Medulla oblongata (tissue), 1 donor: ENCODE data around the gene ARL10.

ENCODE experiments used
- DNase-seq: peaks from one replicate; pipeline ENCODE4 v3.0.0-alpha.2; 2015; ENCODE audit errors: extremely low spot score

ARL10 gene

DNA sequence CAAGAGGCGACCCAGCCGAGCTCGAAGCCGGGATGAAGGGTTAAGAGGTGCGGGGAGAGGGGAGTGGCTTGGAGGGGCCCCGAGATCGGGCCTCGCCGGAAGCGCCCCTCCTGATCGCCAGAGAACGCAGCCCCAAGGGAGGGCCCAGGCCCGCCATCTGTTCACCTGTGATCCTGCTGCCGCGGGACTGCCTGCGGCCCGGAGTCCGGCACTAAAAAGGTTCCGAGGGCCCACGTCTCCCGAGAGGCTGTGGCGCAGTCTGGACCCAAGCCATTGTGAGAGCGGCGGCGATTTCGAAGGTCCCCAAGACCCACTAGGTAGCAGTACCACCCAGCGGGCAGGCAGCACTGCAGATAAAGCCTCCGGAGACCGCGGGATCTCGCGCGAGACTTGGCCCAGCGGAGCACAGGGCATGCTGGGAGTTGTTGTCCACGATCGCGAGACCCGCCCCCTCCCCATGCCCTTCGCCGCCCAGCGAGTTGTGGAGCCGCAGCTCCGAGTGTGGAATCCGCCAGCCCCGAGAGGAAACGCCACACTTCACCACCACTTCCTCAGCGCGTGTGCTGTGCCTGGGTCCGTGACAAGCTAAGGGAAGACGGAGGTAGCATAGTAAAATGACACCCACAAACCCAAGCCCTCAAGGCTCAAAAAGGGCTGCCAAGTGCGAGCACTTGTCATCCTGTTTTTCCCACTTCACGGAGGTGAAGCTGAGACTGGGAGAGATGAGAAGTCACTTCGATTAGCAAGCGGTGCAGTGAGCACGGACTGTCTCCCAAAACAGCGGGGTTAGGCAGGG, 3.7 kb upstream of the ARL10 start, which contains the start of gene KIAA1191:
Gene KIAA1191 (minus strand): TSS at position 328 of the 796 bp plus-strand sequence. CDS start 2,256 bp downstream, outside the sequence.
- peak; percentile 94 for DNase-seq

DNA sequence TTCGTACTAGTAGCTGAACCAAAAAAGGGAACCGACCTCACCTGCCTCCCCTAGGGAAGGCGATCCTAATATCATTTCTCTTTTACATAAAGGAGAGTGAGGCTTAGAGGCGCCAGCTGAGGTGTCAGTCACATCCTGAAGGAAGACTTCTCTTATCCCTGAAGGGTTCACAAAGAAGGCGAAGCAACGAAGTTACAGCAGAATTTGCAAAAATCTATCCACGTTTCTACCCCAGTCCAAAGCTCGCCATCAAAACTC, 3.1 kb upstream of the ARL10 start:
- no peak for DNase-seq

DNA sequence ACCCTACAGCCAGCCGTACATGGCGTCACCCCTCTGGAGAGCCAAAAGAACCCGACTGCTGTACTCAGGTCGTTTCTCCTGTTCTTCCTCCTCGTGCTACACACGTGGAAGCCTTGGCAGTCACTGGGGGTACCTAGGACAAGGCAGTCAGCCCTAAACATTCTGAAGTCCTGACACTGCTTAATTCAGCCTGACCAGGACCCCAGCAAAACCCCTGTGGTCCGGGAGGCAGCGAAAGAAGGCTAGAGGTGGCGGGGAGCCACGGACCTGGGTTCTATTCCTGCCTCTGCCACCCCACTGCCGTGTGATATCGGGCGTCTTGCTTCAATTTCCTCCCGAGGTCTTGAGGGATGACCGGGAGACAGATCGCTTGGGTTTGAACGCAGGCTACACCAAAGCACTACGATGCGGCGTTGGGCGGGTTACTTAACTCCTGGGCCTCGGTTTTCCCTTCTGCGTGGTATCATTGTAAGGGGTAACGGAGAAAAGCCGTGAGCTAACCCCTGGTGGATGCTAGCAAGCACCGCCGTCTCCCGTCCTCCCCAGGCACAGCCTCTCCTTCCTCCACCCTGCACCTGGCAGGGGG, 429 bp upstream of the ARL10 start:
- DNase-seq, result no peak

DNA sequence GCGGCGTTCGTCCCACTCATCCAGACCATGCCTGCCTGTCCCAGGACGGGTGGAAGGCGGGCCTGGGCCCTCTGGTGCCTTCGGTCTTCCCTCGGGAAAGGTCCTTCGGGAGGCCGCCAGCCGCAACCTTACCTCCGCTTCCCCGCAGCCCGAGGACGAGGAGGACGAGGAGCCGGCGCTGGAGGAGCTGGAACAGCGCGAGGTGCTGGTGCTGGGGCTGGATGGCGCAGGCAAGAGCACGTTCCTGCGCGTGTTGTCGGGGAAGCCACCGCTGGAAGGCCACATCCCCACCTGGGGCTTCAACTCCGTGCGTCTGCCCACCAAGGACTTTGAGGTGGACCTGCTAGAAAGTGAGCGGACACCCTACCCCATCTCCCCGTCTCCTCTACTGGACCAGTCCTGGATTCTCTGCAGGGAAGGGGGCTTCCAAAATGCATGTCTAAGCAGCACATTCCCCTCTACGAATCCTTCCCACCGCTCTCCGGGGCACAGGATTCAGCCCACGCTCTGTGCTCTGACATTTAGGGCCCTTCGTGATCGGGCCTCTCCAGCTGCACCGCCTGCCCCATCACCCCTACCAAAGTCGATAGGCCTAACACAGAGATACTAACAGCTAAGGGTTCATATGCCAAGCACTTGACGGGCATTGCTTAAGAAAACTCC, 1.1 kb downstream of the ARL10 start:
- DNase-seq, result no peak

DNA sequence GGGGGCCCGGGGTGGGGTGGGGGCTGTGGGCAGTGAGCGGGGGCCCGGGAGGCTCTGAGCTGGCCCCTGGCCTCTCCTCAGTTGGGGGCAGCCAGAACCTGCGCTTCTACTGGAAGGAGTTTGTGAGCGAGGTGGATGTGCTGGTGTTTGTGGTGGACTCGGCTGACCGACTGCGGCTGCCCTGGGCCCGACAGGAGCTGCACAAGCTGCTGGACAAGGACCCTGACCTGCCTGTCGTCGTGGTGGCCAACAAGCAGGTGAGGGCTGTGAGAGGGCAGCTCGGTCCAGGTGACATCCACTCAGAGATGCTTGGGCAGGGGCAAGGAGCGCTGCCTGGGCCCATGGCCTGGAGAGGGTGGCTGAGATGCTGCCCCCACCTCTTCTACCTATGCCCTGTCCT, 3.4 kb downstream of the ARL10 start:
- DNase-seq, result no peak

DNA sequence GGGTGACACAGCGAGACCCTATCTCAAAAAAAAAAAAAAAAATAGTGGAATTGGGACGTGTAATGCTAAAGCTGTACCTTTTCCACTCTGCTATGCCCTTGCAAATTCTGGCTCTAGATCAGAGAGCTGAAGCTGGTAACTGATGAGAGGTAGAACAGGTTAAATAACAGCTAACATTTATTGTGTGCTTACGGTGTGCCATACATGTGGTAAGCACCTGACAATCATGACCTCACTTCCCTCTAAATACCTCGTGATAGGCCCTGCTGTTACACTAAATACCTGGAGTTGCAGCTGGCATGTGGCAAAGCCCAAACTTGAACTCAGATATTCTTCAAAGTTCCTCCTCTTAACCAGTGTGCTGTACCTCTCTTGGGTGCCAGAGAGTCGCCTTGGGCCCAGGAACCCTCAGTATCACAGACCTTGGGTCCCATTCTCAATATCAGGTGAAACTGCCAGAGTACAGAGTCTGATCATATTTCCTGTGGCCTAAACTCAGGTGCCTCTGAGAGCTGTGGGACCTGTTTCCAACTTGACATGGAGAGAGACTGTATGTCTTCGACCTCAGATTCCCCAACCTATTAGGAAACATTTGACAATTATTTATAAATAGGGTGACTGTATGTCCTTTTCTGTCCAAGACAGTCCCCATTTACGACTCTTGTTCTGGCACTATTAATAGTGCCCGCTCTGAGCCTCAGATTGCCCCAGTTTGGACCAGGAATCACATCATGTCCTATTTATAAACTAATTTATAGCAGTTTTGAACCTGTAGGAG, 4.8 kb downstream of the ARL10 start:
- no peak for DNase-seq

DNA sequence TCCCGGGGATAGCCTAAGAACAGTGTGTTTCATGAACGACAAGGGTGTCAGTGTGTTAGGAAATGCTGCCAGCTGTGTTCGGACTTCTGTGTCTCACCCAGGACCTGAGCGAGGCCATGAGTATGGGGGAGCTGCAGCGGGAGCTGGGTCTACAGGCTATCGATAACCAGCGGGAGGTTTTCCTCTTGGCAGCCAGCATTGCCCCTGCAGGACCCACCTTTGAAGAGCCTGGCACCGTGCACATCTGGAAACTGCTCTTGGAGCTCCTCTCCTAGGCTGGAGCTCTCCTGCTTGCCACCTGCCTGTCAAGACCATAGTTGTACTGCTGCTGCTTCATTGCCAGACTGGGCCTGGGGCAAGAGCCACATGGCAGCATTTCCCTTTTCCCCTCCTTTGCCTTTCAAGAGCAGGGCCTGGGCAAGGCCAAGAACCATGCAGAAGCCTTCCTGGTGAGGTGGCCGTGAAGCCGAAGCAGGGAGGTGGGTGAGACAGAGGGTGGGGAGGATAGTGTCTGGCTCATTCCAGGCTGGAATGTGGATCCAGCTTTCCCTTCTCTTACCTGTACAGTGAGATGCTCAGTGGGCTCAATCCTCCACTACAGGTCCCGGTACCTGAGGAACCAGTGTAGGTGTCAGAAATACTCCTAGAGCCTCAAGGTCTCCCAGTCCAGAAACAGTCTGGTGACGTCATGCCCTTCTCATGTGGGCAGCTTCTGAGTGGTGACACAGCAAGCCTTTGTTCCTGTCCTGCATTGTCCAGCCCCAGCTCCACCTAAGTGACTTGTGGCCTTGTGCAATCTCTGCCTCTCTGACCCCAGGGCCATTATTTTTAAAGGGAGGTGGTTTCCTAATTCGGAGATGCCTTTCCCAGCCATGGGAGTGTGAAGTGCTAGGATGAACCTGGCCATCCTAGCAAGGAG, 6.6 kb downstream of the ARL10 start:
- peak; percentile 50 for DNase-seq

DNA sequence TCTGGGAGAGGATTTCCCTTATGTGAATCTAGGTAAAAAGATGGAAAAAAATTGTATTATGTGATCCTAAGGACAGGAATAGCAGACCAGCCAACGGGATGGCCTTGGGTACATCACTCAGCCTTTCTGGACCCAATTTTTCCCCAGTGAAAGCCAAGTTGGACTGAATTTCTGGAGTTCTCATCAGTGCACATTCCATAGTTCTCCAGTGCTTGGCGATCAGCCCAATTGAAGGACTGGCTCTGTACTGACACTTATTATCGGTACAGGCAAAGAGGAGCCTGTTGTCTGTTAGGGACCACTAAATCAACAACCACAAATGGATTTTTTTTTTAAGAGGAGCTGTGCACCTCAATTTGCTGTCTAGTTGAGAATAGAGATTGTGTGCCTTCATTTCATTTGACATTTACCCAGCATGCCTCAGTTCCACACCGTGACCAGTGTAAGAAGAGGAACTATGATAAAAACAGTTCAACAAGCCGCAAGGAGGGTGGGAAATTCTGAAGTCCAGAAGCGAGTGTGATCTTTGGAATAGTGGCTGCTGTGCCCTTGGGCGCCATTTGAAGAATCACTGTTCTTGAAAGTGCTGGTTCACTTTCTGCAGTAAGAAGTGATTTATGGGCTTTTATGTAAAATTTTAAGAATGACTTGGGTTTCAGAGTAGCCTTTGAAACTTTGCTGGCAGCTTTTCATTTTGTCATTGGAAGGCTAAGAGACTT, 8.0 kb downstream of the ARL10 start:
- peak; percentile 27 for DNase-seq

DNA sequence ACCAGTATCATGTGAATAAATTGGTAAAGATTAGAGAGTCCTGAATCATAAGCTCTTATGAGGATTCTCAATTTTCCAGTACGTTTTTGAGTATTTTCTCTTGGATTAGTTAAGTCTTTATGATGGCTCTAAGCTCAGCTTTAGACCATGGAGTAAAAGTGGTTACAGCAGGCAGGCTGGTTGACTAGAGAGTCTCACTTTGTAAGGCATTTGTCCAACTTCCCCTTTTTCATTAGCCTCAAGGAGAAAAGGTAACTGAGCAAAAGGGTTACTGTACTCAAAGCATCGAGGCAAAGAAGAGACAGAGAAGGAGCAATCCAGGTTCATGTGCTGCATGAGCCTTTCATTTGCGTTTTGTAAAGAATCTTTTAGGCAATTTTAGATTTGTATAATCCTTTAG, 14.6 kb downstream of the ARL10 start:
- DNase-seq, result no peak

DNA sequence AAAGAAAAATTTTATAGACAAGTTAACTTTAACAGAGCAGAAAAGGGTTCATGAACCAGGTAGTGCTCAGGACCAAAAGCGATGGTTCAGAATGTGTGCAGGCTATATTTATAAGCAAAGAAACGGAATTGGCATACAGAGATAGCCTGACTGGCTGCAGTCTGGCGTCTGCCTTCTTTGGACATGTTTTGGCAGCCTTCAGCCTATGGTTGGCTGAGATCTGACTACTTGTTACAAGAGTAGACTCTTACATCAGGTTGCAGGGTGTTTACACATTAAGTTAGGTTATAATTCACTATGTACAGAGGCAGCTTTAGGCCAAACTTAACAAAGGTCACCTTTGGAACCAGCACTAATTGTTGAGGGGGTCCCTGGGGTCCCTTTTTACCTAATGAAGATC, 16.1 kb downstream of the ARL10 start:
- no peak for DNase-seq

DNA sequence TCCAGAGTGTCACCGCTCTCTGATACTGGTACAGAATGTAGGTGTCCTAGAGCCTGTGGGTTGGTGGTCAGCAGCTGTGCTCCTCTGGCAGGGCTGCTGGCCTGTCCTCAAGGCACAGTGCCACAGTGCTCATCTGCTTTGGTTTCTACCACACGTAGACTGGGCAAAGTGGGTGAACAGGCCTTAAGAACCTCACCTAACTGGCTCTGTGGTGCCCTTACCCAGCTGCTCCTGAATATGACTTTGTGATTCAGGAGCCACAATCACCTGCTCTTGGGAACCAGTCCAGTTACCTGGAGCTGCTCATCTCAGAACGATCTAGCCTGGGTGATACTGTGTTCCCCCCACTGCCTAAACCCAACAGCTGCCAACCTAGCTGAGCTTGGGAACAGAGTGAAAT, 16.7 kb downstream of the ARL10 start:
- no peak for DNase-seq

DNA sequence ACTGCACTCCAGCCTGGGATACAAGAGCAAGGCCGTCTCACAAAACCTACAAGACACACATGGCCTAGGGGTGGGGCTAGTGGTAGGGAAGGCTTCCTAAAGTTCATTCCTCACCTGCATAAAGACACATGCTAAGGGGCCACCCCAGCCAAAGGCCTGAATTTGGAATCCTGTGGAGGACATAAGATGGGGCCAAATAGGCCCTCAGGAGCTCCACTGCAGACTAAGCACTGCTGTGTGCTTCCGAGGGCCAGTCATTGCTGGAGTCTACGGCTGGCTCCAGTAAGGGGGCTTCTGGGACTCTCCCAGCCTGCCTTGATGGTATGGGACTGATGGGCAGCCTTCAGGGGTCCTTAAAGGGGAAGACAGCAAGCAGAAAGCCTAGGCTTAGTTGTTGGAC, 17.4 kb downstream of the ARL10 start:
- DNase-seq, result no peak

DNA sequence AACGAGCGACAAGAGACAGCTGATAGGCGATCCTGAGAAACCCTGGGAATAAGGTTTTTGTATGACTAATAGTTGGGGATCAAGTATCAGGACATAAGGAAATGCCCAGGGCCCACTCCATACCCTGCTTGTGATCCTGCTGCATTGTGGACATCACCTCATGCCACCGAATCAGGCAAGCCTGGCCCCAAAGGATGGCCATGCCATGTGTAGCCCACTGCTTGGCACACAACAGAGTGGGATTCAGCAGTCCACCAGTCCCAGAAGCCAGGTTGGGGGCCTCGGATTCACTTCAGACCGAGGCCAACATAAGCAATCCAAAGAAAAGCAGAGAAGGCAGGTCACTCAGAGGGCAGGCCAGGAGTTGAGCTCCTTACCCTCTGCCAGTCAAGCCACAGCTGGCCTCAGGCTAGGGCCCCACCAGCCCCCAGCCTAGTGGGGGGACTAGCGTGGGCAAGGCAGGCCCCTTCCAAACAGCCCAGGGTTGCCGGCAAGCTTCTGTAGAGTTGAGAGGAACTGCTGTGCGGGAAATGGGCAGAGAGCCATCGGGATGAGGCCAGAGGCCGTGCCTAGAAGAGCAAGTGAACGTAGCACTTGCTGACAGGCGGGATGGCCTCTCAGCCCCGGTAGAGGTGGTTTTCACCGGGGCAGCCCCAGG, 18.1 kb downstream of the ARL10 start:
- no peak for DNase-seq

DNA sequence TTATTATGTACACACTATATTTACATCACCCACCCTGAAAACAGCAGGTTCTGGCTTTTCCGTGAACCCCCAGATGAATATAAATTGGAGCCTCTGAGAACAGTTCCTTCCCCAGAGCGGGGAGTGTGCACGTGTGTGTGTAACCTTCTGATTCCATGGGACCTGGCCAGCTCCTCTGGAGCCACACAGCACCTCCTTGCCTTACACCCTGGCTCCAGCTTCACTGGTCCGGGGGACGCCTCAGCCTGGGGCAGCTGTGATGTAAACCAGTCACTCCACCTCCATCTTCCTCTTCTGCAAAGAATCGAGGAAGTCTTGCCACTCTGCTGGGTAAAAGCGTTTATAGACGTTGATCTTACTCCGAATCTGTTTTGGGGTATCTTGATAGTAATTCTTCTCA, 18.7 kb downstream of the ARL10 start:
- no peak for DNase-seq

DNA sequence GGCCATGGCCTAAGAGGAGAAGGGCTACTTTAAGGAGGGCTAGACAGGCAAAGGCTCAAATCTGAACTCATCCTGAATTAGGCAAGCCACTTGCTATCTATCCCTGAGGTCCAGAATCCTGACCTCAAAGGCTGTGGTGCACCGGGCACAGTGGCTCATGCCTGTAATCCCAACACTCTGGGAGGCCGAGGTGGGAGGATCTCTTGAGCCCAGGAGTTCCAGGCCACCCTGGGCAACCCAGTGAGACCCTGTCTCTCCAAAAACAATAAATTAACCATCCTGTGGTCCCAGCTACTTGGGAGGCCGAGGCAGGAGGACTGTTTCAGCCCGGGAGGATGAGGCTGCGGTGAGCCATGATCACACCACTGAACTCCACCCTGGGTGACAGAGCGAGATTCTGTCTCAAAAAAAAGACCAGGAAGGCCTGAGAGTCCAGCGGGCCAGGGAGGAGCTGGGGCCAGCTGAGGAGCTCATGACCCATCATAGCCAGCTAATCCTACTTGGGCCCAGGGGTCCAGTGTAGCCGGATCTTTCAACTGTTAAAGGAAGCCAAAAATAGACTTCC, 19.2 kb downstream of the ARL10 start:
- no peak for DNase-seq

DNA sequence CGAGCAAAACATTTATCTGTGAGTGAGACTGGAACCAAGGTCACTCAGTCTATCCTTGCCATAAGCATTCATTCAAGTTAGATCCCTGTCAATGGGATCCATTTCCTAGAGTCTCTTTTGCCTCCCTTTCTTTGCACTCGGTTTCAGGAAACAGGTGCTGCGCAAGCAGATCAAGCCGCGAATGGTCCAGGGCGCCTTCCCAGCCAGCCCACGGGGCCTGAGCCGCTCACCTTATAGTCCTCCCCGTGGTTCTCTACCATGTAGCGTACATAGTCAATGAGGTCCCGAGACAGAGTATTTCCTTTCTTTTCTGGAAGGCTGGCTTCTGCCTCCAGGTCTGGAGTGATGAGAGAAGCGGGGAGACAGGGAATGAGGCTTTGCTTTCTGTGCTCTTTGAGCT, 19.7 kb downstream of the ARL10 start:
- no peak for DNase-seq

DNA sequence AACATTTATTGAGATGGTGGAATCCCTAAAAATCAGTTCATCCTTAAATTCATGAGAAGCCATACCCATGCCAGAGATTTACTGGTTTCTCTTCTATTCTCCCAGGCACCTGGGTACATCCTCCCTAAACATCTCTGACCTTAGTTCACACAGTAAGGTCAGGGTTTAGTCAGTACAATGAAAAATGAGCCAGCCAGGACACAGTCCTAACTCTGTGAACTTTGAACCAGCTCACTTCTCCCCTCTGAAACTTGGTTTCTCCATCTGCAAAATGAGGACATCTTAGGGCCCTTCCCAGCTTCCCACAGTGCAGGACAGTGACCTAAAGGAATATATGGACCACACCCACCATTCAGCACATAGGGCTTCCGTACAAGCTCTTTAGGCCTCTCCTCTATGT, 21.2 kb downstream of the ARL10 start:
- no peak for DNase-seq

DNA sequence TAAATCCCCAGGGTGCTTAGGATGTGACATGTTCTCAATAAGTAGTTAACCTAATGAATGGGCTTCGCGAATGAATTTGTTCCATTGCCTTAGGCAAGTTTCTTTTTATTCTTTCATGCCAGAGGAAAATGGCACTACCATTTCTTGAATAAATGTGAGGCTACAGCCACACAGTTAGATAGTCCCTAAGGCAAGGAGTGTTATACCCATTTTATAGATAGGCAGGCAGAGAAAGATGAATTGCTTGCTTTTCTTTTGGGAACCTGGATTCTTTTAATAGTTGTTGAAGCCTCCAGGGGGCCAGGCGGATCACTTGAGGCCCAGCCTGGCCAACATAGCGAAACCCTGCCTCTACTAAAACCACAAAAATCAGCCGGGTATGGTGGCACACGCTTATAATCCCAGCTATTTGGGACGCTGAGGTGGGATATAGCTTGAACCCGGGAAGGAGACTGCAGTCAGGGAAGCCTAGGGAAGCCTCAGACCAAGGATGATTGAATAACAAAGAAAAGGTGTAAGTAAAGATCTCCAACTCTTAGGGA, 22.2 kb downstream of the ARL10 start:
- no peak for DNase-seq

DNA sequence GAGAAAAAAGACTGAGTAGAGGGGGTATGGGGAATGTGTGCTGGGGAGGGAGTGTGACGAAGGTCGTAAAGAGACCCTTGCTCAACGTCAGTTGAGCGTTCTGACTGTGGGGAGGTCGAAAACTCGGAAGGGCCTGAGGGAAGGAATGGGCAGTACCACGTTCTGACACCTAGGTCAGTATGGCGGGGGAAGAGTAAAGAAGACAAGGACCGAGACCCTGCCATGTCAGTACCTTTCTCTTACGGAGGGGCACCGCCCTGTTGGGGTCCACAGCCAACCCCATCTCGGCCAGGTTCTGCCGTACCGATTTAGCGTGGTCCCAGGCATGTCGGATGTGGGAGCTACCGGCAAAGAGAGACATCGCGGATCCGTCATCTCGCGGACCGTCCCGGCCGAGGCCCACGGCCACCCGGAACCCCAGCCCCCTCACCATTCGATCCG, 22.7 kb downstream of the ARL10 start:
- DNase-seq, result peak; percentile 16
